ENCODE data around the gene ELAVL4. TPM values are rescaled to one million over a fixed set of nuclear protein-coding genes. Genes with fewer than 3 reads are reported as not detected.

ELAVL4 gene
- total and polyA plus RNA-seq, 2 donors from 2014 or later, result not detected

DNA sequence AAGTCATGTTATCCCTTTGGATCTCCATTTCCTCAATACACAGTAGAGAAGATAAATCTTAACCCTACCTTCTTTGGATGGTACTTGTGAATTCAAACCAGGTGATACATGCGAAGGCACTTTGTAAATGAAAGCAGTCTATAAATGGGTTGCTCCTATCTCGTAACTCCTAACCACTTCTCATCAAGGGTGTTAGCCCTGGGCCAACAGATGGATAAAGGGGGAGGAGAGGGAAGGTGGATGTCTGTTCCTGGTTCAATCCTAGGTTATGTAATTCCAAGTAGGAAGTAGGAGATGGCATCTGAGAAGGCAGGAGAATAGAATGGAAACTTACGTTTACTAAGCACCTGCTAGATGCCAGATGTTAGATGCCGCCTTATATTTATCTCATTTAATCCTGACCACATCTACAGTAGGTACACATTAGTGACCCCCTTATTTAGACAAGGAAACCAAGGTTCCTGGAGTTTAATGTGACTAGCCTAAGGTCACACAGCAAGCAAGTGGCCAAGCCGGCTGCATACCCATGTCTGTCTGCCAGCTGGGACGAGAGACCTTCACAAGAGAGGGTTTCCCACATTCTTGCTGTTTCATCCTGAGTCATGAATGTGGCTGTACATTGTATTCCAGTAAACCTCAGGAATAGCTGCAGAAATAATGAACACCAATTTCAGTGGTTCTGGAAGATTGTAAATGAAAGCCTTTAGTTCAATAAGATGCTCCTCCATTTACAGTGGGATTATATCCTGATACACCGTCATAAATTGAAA, 47.7 kb downstream of the ELAVL4 start:
- TF ChIP-seq, protein P1, sequence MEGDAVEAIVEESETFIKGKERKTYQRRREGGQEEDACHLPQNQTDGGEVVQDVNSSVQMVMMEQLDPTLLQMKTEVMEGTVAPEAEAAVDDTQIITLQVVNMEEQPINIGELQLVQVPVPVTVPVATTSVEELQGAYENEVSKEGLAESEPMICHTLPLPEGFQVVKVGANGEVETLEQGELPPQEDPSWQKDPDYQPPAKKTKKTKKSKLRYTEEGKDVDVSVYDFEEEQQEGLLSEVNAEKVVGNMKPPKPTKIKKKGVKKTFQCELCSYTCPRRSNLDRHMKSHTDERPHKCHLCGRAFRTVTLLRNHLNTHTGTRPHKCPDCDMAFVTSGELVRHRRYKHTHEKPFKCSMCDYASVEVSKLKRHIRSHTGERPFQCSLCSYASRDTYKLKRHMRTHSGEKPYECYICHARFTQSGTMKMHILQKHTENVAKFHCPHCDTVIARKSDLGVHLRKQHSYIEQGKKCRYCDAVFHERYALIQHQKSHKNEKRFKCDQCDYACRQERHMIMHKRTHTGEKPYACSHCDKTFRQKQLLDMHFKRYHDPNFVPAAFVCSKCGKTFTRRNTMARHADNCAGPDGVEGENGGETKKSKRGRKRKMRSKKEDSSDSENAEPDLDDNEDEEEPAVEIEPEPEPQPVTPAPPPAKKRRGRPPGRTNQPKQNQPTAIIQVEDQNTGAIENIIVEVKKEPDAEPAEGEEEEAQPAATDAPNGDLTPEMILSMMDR (IDR thresholded peaks at IDR 0.05; ENCODE audit: borderline replicate concordance, extremely low read depth, insufficient read depth), result no peak
- no peak for FAIRE-seq
- no peak for DNase-seq
- H3K27ac ChIP-seq (ENCODE audit: low read depth in 2 of 2, low read length in 2 of 2), result no peak overlapping the region
- no peak overlapping the region for H3K4me3 ChIP-seq (ENCODE audit: low read length in 3 of 3)
- no peaks in the 10 kb centered on the region for H3K36me3 ChIP-seq (ENCODE audit: control insufficient read depth in 2 of 3, insufficient read depth in 3 of 3, low read length in 3 of 3)
- no peaks in the 10 kb centered on the region for H3K4me1 ChIP-seq (ENCODE audit: control insufficient read depth in 2 of 3, insufficient read depth in 2 of 3, low read depth in 1 of 3, low read length in 3 of 3)
- H3K9ac ChIP-seq (ENCODE audit: low read length in 3 of 3), result no peak overlapping the region
- intact Hi-C loops (cut with DNase I), result no loop called here
- no peaks in the 10 kb centered on the region for H3K9me3 ChIP-seq (ENCODE audit: control insufficient read depth in 2 of 3, insufficient read depth in 1 of 3, low read length in 3 of 3)
- no peaks in the 10 kb centered on the region for H3K27me3 ChIP-seq (ENCODE audit: control insufficient read depth, insufficient read depth, low read length)

DNA sequence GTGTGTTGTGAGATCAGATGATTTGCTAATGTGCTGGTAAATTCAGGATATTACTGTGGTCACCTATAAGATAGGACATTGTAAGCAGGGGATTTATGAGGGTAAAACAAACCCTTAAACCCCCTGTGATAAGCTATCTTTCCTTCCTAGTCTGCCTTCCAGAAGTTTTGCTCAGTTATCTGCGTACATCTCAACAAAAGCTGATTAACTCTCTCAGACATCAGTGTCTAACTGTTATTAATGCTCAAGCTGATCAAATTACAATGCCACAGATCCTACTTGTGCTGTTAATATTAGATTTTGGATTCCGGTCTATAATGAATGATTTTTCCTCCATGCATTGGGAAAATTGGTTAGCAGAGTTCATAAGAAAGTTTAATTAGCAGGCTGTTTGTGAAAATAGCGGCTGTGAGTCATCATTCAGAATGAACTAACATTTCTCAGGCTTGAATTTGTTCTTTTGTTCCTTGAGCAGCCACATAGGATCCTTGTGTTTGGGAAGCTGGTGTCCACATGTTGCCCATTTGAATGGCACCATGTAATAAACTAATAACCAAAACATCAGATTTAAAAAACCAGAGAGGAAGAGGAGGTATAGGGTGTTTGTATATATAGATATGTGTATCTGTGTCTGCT, 48.7 kb downstream of the ELAVL4 start:
- TF ChIP-seq, protein P1 (IDR thresholded peaks at IDR 0.05; ENCODE audit: borderline replicate concordance, extremely low read depth, insufficient read depth), result no peak
- Histone ChIP-seq H3K27me3 (ENCODE audit: control insufficient read depth, insufficient read depth, low read length) (no peaks in the 10 kb centered on the region), H3K9ac (ENCODE audit: low read length in 3 of 3) (no peak overlapping the region), H3K9me3 (ENCODE audit: control insufficient read depth in 2 of 3, insufficient read depth in 1 of 3, low read length in 3 of 3) (no peaks in the 10 kb centered on the region), H3K36me3 (ENCODE audit: control insufficient read depth in 2 of 3, insufficient read depth in 3 of 3, low read length in 3 of 3) (no peaks in the 10 kb centered on the region), H3K4me3 (ENCODE audit: low read length in 3 of 3) (no peak overlapping the region), H3K4me1 (ENCODE audit: control insufficient read depth in 2 of 3, insufficient read depth in 2 of 3, low read depth in 1 of 3, low read length in 3 of 3) (no peaks in the 10 kb centered on the region), H3K27ac (ENCODE audit: low read depth in 2 of 2, low read length in 2 of 2) (no peak overlapping the region)
- no peak for DNase-seq
- intact Hi-C loops (cut with DNase I), result no loop called here
- FAIRE-seq, result no peak

DNA sequence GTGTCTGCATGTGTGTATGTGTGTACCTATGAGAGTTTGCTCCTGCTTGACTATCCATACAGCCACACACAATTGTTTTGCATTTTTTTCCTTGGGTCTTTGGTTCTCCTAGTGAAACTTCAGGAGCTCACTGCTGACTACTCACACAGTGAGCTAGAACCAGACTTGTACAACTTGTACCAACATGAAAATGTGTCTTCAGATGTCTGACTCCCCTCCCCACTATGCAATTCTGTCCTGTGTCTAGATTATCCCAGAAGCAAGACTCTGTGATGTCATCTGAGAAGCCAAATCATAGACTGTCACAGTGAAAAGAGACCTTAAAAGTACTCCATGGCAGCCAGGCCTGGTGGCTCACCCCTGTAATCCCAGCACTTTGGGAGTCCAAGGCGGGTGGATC, 49.7 kb downstream of the ELAVL4 start:
- intact Hi-C loops (cut with DNase I), result no loop called here
- H3K4me1 ChIP-seq (ENCODE audit: control insufficient read depth in 2 of 3, insufficient read depth in 2 of 3, low read depth in 1 of 3, low read length in 3 of 3), result no peaks in the 10 kb centered on the region
- no peak overlapping the region for H3K4me3 ChIP-seq (ENCODE audit: low read length in 3 of 3)
- no peak overlapping the region for H3K9ac ChIP-seq (ENCODE audit: low read length in 3 of 3)
- no peak for DNase-seq
- H3K36me3 ChIP-seq (ENCODE audit: control insufficient read depth in 2 of 3, insufficient read depth in 3 of 3, low read length in 3 of 3), result no peaks in the 10 kb centered on the region
- H3K27ac ChIP-seq (ENCODE audit: low read depth in 2 of 2, low read length in 2 of 2), result no peak overlapping the region
- FAIRE-seq, result no peak
- no peaks in the 10 kb centered on the region for H3K9me3 ChIP-seq (ENCODE audit: control insufficient read depth in 2 of 3, insufficient read depth in 1 of 3, low read length in 3 of 3)
- no peaks in the 10 kb centered on the region for H3K27me3 ChIP-seq (ENCODE audit: control insufficient read depth, insufficient read depth, low read length)
- TF ChIP-seq, protein P1 (IDR thresholded peaks at IDR 0.05; ENCODE audit: borderline replicate concordance, extremely low read depth, insufficient read depth), result no peak
